M059J (cell line): Measurements from ENCODE around the gene EXOC3L4. TPM values are rescaled to one million over a fixed set of nuclear protein-coding genes. Genes with fewer than 3 reads are reported as not detected.

ENCODE experiments used
- DNase-seq: peaks from one replicate; pipeline ENCODE4 v3.0.0-alpha.2; 2012; ENCODE audit warnings: low read depth
- total RNA-seq: library from RNA; depleted of rRNA; stranded (reverse); fragments of >200 nt; shearing (Covaris generic); gene quantifications from 2 replicates; pipeline ENCODE4 v1.2.3, GENCODE V29; 2014

The EXOC3L4 gene
- total RNA-seq, 1 experiment from 2014 or later: not detected

DNA sequence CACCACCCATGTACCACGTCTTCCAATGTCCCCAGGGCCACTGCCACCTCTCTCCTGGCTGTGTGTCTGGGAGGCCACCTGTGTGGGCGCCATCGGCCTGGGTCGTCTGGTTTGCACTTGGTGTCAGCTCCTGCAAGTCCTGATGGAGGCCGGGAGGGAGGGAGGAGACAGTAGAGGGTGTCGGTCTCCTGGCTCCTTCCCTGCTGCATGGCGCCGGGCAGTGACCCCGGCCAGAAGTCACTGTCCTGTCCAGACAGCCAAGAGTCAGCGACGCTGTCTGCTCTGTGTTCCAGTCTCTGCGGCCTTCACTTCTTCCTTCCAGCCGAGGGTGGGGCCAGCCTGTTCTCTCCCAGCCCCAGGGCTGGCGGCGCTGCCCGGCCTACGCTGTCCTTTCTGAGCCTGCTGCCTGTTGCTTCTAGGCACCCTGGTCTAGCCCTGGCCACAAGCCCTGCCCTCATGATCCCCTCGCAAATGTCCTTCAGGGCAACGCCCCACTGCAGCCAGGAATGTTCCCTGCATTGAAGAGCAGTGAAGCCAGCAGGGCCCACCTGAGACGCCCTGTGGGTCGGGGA lies 23.5 kb upstream of the EXOC3L4 start:
- no peak for DNase-seq

DNA sequence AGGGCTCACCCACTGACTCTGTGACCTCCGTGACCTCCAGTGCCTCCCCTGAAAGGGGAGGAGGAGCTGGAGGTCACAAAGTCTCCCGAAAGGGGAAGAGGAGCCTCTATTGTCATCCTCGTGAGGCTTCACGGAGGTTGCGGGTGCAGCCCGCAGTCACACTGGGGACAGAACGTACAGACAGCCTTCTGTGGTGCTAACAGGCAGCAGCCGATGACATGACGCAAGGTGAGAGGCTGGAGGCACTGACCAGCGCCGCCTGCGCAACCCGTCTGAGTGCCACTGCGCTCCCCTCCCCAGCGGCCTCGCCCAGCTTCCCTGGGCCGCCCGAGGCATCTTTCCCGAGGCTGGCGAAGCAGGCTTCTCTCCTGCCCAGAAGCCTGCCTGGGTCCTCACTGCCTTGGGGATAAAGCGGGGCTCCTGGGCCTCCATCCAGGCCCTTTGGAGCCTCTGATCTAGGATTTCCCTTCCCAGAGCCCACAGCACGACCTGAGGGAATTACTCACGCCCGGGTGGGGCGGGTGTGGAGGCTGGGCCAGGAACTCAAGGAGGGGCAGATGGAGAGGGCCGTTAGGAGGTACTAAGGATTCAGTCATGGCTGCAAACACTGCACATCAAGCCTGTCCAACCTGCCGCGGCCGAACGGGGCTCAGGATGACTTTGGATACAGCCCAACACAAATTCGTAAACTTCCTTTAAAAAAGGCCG lies 22.8 kb upstream of the EXOC3L4 start:
- no peak for DNase-seq

DNA sequence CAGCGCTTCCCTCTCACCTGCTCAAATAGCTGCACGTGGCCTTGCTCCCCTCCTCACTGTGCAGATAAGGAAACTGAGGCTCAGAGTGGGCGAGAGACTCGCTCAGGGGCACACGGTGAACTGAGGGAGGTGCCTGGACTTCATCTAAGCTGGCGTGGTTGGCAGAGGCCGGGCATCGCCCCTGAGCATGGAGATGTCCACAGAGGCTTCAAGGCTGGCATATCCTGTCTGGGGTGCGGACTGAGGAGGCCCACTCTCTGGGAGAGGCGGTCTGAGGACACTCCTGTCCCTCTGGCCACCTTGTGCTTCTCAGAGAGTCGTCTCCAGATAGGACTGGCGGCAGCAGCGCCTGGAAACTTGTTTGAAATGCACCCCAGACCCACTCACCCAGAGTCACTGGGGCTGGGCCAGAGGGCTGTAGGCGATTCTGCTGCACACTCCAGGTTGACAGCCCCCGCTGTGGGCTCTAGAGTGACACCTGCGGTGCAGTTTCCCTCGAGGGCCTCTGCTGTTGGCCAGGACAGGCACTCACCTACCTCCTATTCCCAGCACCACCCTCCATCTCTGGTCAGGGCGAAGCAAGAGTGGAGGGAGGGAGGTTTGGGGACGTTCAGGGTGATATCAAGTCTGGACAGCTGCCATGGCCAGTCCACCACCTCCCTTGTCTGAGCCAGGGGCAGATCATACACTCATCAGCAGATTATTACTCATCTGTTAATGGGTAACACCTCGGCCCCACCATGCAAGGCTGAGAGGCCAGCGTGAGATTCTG lies 21.7 kb upstream of the EXOC3L4 start:
- DNase-seq: no peak

DNA sequence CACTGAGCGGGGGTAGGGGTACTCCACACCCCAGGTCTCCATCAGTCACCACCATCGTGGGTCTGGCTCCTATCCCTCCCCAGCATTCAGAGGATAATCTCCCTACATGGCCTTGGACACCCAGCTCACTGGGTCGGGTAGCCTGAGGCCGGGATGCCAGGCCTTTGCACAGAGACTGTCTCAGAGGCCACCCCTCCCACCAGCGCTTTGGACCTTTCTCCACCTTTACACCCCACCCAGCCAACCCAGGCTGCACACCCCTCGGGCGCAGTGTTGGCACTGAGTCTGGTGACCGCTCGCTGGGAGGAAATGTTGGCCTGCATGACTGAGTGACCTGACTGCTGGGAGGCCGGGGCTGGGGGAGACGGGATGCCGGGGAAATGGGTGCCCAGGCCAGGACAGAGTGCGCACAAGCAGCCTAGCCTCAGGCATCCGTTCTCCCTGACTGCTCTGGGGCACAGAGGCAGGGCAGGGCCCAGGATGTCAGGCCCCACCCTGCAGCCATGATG lies 21.1 kb upstream of the EXOC3L4 start:
- no peak for DNase-seq

DNA sequence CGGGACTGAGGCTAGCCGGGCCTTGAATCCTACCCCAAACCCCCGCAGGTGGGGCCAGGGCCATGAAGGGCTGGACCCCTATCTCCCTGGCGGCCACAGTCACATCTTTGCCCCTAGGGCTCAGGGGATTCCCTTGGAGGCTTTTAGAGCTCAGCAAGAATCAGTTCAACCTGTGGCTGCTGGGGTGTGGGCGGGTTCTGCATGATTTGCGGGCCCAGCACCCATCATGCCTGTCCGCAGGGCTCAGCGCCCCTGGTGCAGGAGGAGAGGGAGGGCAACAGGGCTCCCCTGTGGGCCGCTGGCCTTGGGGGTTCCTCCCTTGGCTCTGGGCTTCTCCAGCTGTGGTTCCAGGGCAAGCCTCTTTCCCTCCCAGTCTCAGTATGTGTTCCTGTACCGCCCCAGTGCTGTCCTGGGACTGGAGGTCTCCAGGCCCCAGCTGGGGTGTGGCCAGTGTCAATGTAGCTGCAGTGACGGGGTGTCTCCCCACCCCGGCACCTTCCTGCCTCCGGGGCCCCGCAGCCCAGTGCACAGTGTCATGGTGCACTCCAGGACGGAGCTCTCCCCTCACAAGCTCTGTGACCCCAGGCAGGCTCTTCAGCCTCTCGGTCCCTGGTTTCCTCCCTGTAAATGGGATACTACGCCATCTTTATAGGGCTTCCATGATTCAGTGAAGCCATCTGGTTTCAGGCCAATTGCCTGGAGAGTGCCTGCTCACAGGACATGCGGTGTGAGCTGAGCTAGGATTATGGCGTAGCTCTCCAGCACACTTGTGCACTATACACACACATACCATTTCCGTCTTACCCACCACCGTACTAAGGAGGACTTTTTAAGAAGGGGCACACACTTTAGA lies 20.4 kb upstream of the EXOC3L4 start:
- no peak for DNase-seq

DNA sequence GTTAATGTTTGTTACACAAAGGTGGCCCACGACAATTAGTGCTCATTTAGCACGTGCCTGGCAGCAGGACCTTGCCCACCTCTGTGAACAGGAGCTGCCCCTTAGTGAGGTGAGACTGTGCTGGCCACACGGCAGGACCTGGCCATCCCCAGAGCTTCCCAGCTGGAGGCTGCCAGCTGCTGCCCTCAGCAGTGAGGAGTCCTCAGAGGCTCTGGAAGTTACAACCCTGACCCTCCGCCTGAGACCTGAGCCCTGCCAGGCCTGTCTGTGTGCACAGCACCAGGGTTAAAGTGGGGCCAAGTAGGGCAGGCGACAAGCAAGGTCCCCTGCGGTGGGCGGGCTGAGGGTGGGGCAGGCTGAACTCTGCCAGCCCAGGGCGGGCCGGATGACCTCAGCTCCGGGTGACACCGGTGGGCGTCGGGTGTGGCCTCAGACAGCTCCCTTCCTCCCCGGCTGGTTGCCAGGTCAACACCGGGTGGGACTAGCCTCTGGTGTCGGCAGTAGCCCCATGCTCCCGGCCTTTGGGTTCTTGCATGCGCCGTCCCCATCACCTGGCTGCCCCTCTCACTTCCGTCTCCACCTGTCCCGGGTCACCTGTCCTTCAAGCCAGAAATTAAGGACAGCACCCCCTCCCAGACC lies 19.7 kb upstream of the EXOC3L4 start:
- DNase-seq: no peak

DNA sequence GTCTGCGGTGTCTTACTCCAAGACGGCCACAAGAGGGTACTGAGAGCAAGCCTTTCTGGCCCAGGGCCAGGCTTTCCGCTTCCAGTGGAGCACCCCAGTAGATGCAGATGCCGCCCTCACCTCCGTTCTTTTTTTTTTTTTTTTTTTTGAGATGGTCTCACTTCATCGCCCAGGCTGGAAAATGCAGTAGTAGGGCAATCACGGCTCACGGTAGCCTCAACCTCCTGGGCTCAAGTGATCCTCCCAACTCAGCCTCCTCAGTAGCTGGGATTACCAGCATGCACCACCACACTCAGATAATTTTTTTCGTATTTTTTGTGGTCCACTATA lies 16.1 kb upstream of the EXOC3L4 start:
- peak; percentile 67 for DNase-seq

DNA sequence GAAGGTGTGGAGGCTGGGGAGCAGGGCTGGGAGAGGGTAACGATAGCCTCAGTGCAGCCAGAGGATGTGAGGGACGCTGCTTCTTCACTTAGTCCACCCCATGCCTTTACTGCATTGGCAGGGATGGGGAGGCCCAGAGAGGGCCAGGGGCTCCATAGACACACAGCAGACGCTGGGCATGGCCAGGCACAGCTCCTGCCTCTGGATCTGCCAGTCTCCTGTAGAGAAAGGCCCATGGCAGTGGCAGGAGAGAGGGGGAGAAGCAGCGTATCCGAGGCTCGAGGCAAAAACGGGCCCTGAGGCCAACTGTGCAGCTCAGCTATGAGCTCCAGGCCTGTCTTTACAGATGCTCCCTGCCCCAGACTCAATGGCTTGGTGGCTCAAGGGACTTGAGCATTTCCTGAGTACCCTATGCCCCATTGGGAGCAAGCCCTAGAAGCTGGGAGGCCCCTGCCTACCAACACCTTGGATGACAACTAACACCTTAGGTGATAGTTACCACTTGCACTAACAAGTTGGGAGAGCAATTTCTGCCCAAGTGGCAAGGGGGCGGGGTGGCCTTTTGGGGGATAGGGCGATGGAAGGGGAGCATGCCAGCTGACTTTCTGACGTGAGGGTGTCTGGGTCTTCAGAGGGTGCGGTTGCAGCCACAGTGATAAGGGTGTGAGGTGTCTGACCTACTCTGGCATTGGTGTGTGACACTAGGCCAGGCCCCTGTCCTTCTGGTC lies 15.5 kb upstream of the EXOC3L4 start:
- DNase-seq: no peak

DNA sequence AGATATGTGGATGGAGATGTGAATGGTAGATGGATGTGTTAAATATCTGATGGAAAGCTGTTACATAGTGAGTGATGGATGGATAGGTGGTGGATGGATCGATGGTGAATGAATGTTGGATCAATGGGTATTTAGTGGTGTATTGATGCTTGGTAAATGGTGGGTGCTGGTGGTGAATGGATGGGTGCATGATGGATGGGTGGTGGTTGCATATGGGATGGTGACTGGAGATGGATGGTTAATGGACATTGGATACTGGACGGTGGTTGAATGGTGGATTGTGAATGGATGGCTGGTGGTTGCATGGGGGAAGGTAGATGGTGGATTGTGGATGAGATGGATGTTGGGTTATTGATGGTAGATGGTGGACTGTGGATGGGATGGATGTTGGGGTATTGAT lies 12.6 kb upstream of the EXOC3L4 start:
- DNase-seq: no peak

DNA sequence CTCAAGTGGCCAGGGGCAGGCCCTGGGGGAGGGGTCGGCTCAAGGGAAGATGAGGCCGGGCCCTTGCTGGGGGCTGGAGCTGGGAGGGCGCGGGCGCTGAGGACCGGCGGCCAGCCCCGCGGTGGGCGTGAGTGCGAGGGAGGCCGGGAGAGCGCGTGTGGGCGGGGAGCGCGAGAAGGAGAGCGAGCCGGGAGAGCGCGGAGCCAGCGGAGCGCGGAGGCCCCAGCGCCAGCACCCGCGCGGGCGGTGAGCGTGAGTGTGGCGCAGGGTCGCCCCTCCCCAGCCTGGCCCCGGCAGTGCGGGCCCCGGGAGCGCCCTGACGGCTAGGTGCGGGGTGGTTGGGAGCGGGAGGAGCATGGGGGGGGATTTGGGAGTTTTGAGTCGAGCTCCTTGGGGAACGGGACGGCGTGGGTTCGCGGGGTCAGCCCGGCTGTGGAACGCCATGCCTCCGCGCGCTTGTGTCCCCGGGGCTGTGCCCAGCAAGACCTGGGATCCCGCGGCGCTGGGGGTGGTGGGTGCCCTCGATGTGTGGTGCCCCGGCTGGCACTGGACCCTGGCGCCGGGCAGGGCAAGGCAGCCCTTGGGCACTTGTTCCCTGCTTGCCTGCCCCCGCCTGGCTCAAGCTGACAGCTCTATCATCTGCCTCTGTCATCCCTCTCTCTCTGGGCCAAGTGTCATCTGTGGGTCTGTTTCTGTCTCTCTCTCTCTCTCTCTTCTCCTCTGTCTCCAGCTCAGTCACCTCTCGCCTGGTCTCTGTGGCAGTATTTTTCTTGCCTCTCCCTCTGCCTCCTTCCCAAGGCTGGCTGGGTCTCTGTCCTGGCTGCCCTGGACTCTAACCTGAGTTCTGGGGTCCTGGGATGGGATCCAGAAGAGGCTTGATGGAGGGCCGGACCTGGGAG lies 10.3 kb upstream of the EXOC3L4 start, which contains the start of gene LBHD2:
Gene LBHD2 (plus strand): TSS at position 190 of the 899 bp plus-strand sequence. CDS start 1,803 bp downstream, outside the sequence.
- DNase-seq: no peak

DNA sequence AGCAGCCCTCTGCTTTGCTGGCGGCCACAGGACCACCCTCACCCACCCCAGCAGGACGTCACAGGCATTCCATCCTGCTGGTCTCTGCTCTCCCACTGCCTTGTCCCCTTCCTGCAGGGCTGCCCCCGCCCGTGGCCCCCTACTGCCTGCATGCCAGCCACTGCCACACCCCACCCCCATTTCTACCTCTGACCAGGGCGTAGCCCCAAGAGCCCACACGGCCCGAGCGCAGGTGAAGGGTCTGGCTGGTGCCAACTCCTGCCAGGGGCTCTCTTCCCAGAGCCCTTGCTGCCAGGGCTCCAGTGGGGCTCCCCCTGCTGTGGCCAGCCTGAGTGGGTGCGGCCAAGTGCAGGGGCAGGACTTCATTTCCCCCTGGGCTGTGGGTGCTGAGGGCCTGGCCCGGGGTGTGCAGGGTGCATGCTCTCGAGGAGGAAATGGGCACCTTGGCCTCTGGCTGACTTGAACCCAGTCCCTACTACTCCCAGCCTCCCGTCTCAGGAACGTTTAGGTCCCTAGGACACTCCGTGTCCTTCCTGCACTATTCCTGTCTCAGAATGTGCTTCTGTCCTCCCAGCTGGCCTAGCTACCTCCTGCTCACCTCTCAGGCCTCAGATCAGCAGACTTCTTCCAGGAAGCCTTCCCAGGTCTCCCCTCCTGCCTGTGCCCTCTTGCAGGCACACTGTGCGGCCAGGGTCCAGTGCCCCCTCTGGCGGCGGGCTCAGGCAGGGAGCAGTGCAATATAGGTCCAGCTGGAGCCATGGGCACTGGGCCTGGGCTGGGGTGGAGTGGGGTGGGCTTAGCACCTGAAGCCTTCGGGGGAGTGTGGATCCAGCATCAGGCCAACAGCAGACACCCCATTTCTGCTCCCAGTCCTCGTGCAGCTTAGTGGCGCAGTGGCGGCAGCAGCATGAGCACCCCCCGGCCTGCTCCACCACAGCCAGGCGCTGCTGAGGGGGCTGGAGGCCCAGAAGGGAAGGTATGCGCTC lies 9.1 kb upstream of the EXOC3L4 start:
- no peak for DNase-seq

DNA sequence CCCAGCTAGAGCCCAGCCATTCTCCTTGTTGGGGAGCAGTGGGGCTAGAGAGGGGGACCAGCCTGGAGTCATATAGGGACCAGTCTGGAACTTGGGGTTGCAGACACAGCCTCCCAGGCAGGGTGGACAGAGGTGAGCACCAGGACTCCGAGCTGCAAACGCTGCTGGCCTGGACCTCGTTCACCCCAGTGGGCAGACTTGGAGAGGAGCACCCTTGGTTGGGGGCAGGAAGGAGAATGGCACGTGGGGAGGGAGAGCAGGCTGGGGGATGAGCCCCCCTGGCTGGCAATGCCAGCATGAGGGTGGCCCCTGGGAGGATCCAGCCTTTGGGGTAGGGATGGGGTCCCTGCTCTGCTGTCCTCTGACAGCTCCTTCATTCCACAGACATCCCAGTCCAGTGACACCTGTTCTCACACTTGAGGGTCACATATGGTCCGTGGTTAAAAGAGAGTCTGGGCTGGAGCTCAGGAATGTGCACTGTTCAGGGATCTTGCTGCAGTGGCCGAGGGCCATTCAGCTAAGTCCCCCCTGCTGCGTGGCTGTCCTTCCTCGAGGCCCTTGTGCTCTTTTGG lies 7.7 kb upstream of the EXOC3L4 start:
- DNase-seq: no peak

DNA sequence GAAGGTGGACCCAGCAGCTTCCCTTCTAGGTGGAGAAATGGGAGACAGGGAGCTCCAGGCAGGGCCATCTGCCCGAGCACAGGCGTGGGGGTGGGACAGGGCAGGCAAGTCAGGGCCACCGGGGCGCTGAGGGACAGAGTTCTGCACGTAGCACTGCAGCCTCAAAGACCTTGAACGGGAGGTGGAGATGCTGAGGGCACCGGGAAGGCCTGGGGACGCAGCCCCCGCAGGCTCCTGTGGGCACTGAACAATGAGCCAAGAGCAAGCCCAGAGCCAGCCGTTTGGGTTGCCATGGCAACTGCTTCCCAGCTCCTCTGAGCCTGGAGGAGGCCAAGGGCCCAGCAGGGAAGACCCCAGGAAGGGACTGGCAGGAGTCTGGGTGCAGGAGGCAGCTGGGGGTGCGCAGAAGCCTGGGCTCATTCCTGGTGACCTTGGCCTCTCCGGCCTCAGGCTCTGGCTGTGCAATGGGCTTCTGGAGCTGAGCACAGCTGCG lies 7.1 kb upstream of the EXOC3L4 start:
- no peak for DNase-seq

DNA sequence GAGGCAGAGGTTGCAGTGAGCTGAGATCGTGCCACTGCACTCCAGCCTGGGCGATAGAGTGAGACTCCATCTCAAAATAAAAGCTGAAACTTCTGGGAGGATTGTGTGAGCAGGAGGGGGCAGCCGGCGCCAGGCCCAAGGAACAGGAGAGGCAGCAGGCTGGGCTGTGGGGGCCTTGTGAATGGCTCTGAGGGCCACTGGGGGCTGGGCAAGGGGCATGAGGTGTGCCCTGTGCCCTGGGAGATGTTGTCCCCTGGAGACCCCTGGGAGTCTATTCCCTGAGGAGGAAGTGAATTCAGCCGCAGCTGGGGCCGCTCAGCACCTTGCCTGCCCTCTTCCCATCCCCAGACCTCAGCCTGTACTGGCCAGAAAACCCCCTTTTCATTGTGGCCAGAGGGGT lies 5.6 kb upstream of the EXOC3L4 start:
- no peak for DNase-seq

DNA sequence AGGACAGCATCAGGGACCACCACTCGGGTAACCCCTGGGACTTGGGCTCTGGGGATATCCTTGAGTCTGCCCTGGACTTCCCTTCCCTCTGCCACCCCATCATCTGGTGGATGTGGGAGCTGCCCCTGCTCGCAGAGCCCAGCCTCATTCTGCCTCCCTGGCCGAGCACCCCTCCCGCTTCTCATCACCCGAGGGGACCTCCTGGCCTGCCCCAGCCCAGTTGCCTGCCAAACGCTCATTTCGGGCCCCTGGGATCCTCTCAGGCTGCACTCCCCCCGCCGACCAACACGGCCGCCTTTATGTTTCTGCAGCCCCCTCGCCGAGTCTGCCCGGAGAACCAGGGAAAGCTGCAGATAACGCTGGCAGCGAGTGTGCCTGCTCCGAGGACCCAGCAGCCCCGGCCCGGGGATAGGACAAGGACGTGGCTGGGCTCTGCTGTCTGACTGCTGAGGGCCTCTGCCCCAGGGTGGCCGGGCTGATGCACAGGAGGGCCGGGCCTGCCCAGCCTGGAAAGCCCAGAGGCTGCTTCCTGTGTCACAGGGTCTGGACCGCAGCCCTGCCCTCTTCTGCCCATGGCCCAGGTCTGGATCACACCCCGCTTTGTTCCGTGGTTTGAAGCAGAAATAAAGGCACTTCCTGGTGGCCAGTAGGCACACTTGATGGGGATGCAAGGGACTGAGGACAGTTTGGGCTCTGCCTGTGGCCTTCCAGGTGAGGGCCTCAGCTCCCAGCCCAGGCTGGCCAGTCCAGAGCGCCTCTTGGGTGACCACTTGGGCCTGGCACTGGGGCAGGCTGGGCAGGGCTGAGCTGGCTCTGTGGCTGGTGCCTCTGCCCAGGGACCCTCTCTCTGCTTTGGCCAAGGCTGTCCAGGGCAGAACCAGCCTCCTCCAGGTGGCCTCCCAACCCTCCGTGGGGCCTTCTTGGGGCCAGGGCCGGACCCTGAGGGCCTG lies 4.9 kb upstream of the EXOC3L4 start:
- no peak for DNase-seq

DNA sequence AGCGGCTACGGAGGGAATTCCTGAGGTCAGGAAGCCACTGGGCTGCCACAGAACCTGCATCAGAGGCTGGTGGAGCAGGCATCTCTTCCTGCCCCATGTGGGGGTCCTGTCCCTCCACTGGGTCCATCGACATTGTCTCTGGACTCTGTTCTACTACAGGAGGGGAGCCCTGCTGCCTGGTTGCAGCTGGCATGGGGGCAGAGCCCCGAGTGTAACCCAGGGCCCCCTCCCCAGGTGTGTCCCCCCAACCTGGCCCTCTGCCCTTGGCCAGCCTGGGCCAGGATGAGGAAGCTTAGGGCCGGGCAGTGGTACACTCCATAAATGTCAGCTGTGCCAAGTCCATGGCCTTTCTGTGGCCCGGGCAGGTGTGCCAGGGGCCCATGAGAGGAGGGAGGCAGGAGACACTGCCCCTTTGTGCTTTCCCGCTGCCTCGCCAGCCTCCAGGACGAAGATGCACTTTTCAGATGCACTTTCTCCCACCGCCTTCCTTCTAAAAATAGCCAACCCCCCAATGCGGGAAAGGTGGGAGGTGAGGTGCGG lies 4.0 kb upstream of the EXOC3L4 start:
- no peak for DNase-seq
